Endothelial cell of umbilical vein (primary cell): ENCODE results near the gene PAOX. TPM values are rescaled to one million over a fixed set of nuclear protein-coding genes. Genes with fewer than 3 reads are reported as not detected.

ENCODE experiments used
- BruUV-seq: library from RNA; stranded (reverse); fragments of 400-500 nt; replicated peaks from 2 replicates; lab custom pipeline; 2021; lab: Mats Ljungman, UMichigan
- CTCF ChIA-PET: fragments of 300-600, 350-600 bp; sonication (Branson Sonifier 250); formaldehyde crosslinking; loops from one replicate; lab custom pipeline; 2021; ENCODE audit warnings: antibody characterized with exemption, inconsistent platforms; lab: Charles Lee
- POLR2A ChIA-PET: fragments of 300-600, 350-600 bp; sonication (Branson Sonifier 250); formaldehyde crosslinking; loops from one replicate; lab custom pipeline; 2021; ENCODE audit warnings: antibody characterized with exemption, inconsistent platforms; lab: Charles Lee
- DNase-seq: peaks from one replicate; pipeline ENCODE4 v3.0.0-alpha.2; 2011; ENCODE audit warnings: low read depth, low spot score
- FAIRE-seq: peaks from 2 replicates; lab custom pipeline; 2011; peaks lifted over from hg19 to GRCh38; lab: Jason Lieb, UNC
- H2AFZ ChIP-seq: 2 replicates; pipeline ENCODE4 v1.6.0; 2012; ENCODE audit warnings: low read depth, low read length, control low read depth, inconsistent platforms
- H3K27ac ChIP-seq: 2 replicates; pipeline ENCODE4 v1.5.1; 2011; ENCODE audit warnings: low read depth, mild to moderate bottlenecking, control low read depth, low read length, moderate library complexity; ENCODE audit not compliant: insufficient read depth
- H3K27me3 ChIP-seq, 2 experiments: 2 replicates each; pipeline versions ENCODE4 v1.6.0 to v1.6.1; 2011; ENCODE audit warnings: low read length in 2 of 2, mixed read lengths in 1 of 2; ENCODE audit not compliant: control insufficient read depth in 2 of 2, insufficient read depth in 2 of 2
- H3K36me3 ChIP-seq, 2 experiments: 2 replicates in 1 of 2; 3 replicates in 1 of 2; pipeline ENCODE4 v1.5.1; 2011; ENCODE audit warnings: low read length in 2 of 2, mild to moderate bottlenecking in 1 of 2, moderate library complexity in 1 of 2; ENCODE audit not compliant: control insufficient read depth in 2 of 2, insufficient read depth in 2 of 2; ENCODE audit errors: extremely low read depth in 1 of 2
- H3K4me1 ChIP-seq: 3 replicates; pipeline ENCODE4 v1.5.1; 2011; ENCODE audit warnings: mild to moderate bottlenecking, low read length; ENCODE audit not compliant: control insufficient read depth, insufficient read depth; ENCODE audit errors: extremely low read depth
- H3K4me2 ChIP-seq: 2 replicates; pipeline ENCODE4 v1.6.1; 2011; ENCODE audit warnings: low read length, control low read depth, mixed read lengths; ENCODE audit not compliant: insufficient read depth
- H3K4me3 ChIP-seq, 3 experiments: fragments of 200-600 bp in 1 of 3; sonication (generic), shearing (Covaris generic) in 1 of 3; replicated peaks in 1 of 3; 2 replicates each; pipeline ENCODE4 v1.5.1; 2011 to 2016; ENCODE audit warnings: control low read depth in 3 of 3, low read length in 3 of 3, mild to moderate bottlenecking in 2 of 3, inconsistent platforms in 1 of 3, low read depth in 1 of 3, moderate library complexity in 1 of 3; ENCODE audit not compliant: insufficient read depth in 1 of 3
- H3K79me2 ChIP-seq: 2 replicates; pipeline ENCODE4 v1.6.0; 2012; ENCODE audit warnings: low read length, inconsistent platforms; ENCODE audit not compliant: control insufficient read depth, insufficient read depth
- H3K9ac ChIP-seq: replicated peaks from 2 replicates; pipeline ENCODE3; 2011; ENCODE audit warnings: low read length, control low read depth; ENCODE audit not compliant: insufficient read depth; ENCODE audit errors: extremely low read depth
- H3K9me1 ChIP-seq: replicated peaks from 3 replicates; pipeline ENCODE4 v1.6.0; 2011; ENCODE audit warnings: mild to moderate bottlenecking, low read length; ENCODE audit not compliant: control insufficient read depth, insufficient read depth; ENCODE audit errors: extremely low read depth
- H3K9me3 ChIP-seq: replicated peaks from 2 replicates; pipeline ENCODE4 v1.5.1; 2012; ENCODE audit warnings: low read length, inconsistent platforms; ENCODE audit not compliant: control insufficient read depth, insufficient read depth
- H4K20me1 ChIP-seq: replicated peaks from 2 replicates; pipeline ENCODE3; 2011; ENCODE audit warnings: mild to moderate bottlenecking, low read length; ENCODE audit not compliant: control insufficient read depth, insufficient read depth; ENCODE audit errors: extremely low read depth
- EZH2 ChIP-seq: IDR thresholded peaks from 2 replicates; pipeline ENCODE4 v1.6.1; 2012; ENCODE audit warnings: borderline replicate concordance, low read depth, mild to moderate bottlenecking, moderate library complexity, low read length, inconsistent platforms; ENCODE audit not compliant: severe bottlenecking
- FOS ChIP-seq: IDR thresholded peaks from 2 replicates; pipeline ENCODE4 v1.6.1; 2011; ENCODE audit warnings: mild to moderate bottlenecking, low read length, moderate library complexity, borderline replicate concordance; ENCODE audit not compliant: insufficient read depth
- GATA2 ChIP-seq: IDR thresholded peaks from 2 replicates; pipeline ENCODE4 v1.7.0; 2011; ENCODE audit warnings: low read depth, mild to moderate bottlenecking, moderate library complexity, mixed read lengths, low read length; ENCODE audit not compliant: insufficient read length, insufficient read depth
- JUN ChIP-seq: IDR thresholded peaks from 2 replicates; pipeline ENCODE4 v1.6.1; 2011; ENCODE audit warnings: borderline replicate concordance, low read depth; ENCODE audit not compliant: insufficient read length, insufficient read depth
- MYC ChIP-seq: IDR thresholded peaks from one replicate; pipeline ENCODE4 v1.6.1; 2011; ENCODE audit warnings: mild to moderate bottlenecking, low read depth, low read length
- POLR2A ChIP-seq: IDR thresholded peaks from 2 replicates; pipeline ENCODE4 v1.6.1; 2012; ENCODE audit warnings: low read depth, mild to moderate bottlenecking, control low read depth, low read length
- POLR2AphosphoS5 ChIP-seq: IDR thresholded peaks from 2 replicates; pipeline ENCODE4 v1.6.1; 2012; ENCODE audit warnings: low read depth, mild to moderate bottlenecking, control low read depth, low read length, moderate library complexity; ENCODE audit not compliant: insufficient read depth
- dilution Hi-C: fragments of 300-500 bp; cut with MboI; formaldehyde crosslinking; loops from one replicate; pipeline ENCODE4 v1.15.0; 2019; ENCODE audit warnings: low sequenced_read_pairs; ENCODE audit not compliant: extremely low pct_ligation_motif_present
- intact Hi-C: fragments of 100-400 bp; cut with micrococcal nuclease; formaldehyde crosslinking; loops from one replicate; pipeline ENCODE4 v1.10.0; 2022
- polyA plus RNA-seq, 4 experiments: library from polyadenylated mRNA; depleted of rRNA in 3 of 4; stranded (reverse) in 3 of 4; unstranded in 1 of 4; fragments of >200 nt; gene quantifications; 2 replicates each; pipeline versions ENCODE4 v1.2.1 to v1.2.3, GENCODE V29; 2011 to 2012; ENCODE audit warnings: missing spikeins in 1 of 4
- total RNA-seq: library from RNA; stranded (reverse); gene quantifications from 2 replicates; pipeline ENCODE4 v1.2.3, GENCODE V29; 2021
- TF ChIP-seq, protein P1 (sequence below), 2 donors: IDR thresholded peaks; 1 replicate in 1 of 2; 2 replicates in 1 of 2; pipeline ENCODE4 v1.5.1; 2011; ENCODE audit warnings: low read length in 2 of 2, mild to moderate bottlenecking in 2 of 2, moderate library complexity in 2 of 2, control low read depth in 1 of 2, inconsistent platforms in 1 of 2, low read depth in 1 of 2; ENCODE audit not compliant: insufficient read depth in 1 of 2; ENCODE audit errors: extremely low read depth in 1 of 2
- TF ChIP-seq, protein P2 (sequence below): IDR thresholded peaks from 2 replicates; pipeline ENCODE4 v1.6.1; 2011; ENCODE audit not compliant: insufficient read depth, insufficient read length

PAOX gene
- total and polyA plus RNA-seq, 2 donors (not counting 3 experiments of a cell fraction or from before 2014, with no cell fraction given): 2.6 to 3.8 TPM

DNA sequence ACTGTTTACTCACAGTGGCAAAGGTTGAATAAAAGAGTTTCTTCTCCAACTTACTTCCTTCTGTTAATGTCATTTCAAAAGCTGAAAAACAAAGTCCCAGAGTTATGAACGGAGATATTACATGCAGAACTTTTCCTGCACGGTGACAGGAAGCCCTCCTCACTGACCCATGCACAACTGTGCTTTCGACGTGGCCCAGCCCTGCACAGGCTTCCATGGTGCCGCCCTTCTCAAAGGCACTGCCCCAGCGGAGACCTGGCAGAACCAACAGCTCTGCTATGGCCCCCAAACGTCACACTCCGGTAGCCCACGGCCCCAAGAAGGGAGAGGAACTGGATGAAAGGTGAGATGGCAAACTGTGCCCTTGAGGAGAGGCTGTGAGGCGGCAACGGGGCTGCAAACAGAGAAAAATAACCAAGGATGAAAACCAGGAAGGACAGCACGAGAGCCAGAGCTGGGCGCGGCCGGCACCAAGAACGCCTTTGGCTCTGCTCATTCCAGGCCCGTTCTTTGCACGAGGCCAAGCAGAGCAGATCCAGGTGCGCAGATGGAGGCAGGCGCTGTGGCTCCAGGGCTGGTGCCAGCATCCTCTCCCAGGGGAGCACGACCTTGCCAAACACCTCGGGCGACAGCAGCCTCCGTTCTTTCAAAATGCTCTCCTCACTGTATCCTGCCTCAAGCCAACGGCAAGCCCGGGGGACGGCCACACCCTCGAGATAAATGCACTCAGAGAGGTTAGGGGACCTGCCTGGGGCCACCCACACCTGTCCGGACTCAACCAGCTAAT is 14.2 kb upstream of the PAOX start:
- H3K79me2 ChIP-seq: no peaks in the 10 kb centered on the region
- H4K20me1 ChIP-seq: no peaks in the 10 kb centered on the region
- FAIRE-seq (no peak), DNase-seq (no peak)
- H3K9ac ChIP-seq: no peak overlapping the region
- ChIA-PET POLR2A (no interaction called here), CTCF (no interaction called here)
- H3K9me1 ChIP-seq: no peaks in the 10 kb centered on the region
- no peaks in the 10 kb centered on the region for H3K4me1 ChIP-seq
- H3K4me3 ChIP-seq: no peak overlapping the region
- TF ChIP-seq, protein P1, sequence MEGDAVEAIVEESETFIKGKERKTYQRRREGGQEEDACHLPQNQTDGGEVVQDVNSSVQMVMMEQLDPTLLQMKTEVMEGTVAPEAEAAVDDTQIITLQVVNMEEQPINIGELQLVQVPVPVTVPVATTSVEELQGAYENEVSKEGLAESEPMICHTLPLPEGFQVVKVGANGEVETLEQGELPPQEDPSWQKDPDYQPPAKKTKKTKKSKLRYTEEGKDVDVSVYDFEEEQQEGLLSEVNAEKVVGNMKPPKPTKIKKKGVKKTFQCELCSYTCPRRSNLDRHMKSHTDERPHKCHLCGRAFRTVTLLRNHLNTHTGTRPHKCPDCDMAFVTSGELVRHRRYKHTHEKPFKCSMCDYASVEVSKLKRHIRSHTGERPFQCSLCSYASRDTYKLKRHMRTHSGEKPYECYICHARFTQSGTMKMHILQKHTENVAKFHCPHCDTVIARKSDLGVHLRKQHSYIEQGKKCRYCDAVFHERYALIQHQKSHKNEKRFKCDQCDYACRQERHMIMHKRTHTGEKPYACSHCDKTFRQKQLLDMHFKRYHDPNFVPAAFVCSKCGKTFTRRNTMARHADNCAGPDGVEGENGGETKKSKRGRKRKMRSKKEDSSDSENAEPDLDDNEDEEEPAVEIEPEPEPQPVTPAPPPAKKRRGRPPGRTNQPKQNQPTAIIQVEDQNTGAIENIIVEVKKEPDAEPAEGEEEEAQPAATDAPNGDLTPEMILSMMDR (IDR thresholded peaks at IDR 0.05; ENCODE audit: extremely low read depth in 1 of 2, insufficient read depth in 1 of 2, low read depth in 1 of 2, low read length in 2 of 2): no peak
- TF ChIP-seq POLR2AphosphoS5: no peak
- no peak for TF ChIP-seq EZH2
- TF ChIP-seq GATA2: no peak
- TF ChIP-seq, protein P2, sequence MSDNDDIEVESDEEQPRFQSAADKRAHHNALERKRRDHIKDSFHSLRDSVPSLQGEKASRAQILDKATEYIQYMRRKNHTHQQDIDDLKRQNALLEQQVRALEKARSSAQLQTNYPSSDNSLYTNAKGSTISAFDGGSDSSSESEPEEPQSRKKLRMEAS: no peak
- TF ChIP-seq MYC: no peak
- TF ChIP-seq POLR2A: no peak
- no peak for TF ChIP-seq FOS
- TF ChIP-seq JUN: no peak
- no peaks in the 10 kb centered on the region for H3K9me3 ChIP-seq
- H3K4me2 ChIP-seq: no peak overlapping the region
- intact Hi-C loops (no loop called here), dilution Hi-C loops (no loop called here)
- BruUV-seq: no TSS peak
- H3K36me3 ChIP-seq: peaks cover 2 to 40% of the 10 kb centered on the region in 2 experiments
- no peak overlapping the region for H3K27ac ChIP-seq
- no peaks in the 10 kb centered on the region for H3K27me3 ChIP-seq
- H2AFZ ChIP-seq: no peak overlapping the region
